ENCODE measurements around the gene CKS2.
"Not testable (repeated sequence)": the region's sequence is repeated elsewhere in the genome, so short reads cannot be mapped to it uniquely, and the experiment has no call there.

Gene CKS2

GRCh38 chr9:89311346-89312221 lies 589 bp downstream of the CKS2 start:
- DNase-seq, result no peak

- DNase-seq, result no peak
Observed at GRCh38 chr9:89312222-89312571, 1.2 kb downstream of the CKS2 start.

GRCh38 chr9:89313842-89314241 lies 2.8 kb downstream of the CKS2 start:
- no peak for DNase-seq

- DNase-seq, result no peak
Observed at GRCh38 chr9:89314955-89315354, 4.0 kb downstream of the CKS2 start.

GRCh38 chr9:89315482-89315881 lies 4.5 kb downstream of the CKS2 start:
- DNase-seq, result no peak

DNA sequence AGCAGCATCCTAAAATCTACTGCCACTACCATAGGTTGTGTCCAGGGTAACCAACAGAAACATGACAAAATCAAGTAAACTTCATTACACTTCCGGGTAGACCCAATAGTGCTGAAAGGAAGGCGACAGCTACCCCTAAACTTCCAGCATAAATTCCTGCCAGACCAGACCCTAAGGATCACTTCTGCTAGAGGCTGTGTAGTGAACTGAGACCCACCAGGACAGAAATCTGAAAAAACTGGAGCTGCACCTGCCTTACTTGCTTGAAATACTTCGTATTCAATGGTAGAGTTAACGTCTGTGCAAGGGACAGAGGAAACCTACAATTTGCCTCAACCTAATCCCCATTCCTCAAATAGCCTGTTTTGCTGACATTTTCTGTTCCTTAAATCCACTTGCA lies 6.3 kb downstream of the CKS2 start:
- DNase-seq, result no peak

DNA sequence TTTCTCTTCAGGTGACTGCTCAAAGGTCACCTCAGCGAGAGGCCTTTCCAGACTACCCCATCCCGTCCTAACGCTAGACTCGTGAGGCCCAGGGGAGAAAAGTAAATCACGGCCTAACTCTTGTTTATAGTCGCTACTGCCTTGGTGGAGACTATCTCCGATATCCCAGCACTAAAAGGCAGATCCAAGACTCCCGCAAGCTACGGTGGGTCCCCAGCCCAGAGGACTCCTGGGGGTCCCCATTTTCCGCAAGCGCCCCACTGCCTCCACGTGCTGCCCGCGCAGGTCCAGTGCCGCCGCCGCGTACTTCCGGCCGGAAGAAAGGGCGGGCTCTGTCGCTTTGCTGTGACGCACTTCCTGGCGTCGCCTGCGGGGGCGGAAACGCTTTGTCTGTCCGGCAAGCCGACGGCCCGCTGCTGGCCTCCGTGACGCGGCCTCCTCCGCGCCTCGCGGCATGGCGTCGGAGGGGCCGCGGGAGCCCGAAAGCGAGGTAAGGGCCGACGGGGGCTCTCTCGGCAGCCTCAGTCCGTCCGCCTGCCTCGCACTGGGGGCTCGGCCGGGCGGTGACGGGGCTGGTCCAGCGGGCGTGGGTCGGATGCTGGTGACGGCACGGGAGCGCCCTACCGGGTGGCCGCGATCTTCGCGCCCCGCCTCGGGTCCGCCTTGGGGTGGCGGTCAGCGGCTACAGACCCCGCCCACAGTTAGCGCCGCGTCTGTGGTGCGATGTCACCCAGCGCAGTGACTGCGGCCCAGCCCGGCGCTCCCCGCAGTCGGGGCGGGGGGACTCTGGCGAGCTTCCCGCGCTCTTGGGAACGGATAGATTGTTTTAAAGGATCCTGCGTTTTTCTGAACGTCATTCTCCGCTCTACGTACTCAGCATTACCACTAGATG lies 7.4 kb downstream of the CKS2 start, which contains the start of gene SECISBP2:
Gene SECISBP2 (plus strand): TSS at position 378 of the 892 bp plus-strand sequence. CDS start 77 bp downstream, at position 455.
- peak; percentile 92 for DNase-seq

DNA sequence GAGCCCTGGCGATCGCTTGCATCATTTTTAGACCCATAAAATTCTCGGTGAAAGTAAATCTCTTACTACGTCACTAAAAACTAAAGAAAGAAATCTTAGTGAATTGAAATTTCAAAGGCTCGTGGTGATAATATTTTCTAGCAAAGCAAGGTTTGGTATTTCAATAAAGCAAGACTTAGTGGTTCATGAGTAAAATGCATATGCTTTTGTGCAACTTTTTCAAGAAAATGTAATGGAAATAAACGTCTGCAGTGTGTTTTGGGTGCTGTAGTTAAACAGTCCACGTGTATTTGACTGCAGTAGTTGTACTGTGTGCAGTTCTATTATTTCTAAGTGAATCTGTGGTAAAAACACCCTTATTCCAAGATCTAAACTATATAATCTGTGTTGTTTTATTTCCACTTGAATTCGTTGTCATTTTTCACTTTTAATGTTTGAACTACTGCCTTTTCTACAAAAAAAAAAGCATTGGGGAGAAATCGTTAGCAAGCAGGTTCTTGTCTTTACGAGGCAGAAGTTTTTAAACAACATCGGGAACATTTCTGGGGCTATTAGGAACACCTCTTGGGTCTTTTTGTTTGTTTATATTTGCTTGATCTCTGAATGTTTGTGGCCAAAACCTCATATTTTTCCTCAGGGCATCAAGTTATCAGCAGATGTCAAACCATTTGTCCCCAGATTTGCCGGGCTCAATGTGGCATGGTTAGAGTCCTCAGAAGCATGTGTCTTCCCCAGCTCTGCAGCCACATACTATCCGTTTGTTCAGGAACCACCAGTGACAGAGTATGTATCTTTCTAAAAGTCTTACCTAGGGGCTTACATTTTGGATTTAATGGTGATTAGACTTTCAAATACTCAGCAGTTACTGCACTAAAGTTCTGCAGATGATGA lies 8.3 kb downstream of the CKS2 start:
- no peak for DNase-seq

DNA sequence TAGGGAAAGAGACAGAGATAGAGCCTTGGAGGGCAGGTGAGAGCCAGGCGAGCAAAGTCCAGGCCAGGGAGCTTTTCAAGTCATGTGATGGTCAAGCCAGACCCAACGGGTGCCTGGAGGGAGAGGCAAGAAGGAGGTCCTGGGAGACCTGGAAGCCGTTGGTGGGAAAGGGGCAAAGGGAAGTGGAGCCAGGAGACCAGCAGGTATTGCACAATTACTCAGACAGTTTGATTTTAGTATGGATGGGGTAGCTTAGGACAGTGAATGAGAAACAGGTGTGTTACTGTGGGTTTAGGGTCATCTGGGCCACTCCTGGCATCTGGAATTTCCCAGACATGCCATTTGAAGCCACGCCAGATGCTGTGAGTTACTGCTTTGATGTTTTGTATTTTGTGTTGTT lies 12.4 kb downstream of the CKS2 start:
- no peak for DNase-seq

DNA sequence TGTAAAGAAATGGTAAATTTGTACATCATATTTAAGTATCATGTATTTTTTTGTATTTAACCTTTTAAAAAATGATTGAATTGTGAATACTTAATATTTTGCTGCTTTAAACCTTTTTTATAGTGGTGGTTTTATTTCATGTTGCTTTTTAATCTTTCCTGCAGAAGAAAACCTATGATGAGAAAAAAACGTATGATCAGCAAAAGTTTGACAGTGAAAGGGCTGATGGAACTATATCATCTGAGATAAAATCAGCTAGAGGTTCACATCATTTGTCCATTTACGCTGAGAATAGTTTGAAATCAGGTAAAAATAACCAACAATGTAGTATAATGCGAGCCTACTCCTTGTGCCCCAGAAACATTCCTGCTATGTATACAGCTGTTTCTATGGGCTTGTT lies 14.7 kb downstream of the CKS2 start:
- no peak for DNase-seq

- no peak for DNase-seq
Observed at GRCh38 chr9:89328064-89328463, 17.1 kb downstream of the CKS2 start.

GRCh38 chr9:89329917-89330316 lies 18.9 kb downstream of the CKS2 start:
- DNase-seq, result no peak

- no peak for DNase-seq
Observed at GRCh38 chr9:89330513-89330912, 19.5 kb downstream of the CKS2 start.

GRCh38 chr9:89339807-89340206 lies 28.8 kb downstream of the CKS2 start:
- DNase-seq, result no peak

DNA sequence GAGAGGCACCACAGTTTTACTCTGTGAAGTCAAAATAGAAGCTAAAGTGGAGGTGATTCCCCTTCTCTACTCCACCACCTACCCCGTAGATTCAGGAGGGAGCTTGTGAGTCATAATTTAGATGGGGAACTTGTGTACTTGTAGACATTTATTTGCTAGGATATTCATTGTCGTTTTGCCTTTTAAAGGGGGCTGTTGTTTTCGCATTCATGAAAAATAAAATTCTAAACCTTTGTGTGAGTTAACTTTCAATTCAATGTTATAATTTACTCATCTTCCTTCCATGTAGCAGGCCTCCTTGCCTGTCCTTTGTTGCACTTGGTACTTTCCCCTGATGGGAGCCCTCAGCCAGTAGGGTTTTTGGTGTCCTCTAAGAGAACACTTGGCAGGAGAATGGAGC lies 29.3 kb downstream of the CKS2 start:
- no peak for DNase-seq

GRCh38 chr9:89342213-89342612 lies 31.2 kb downstream of the CKS2 start:
- DNase-seq, result no peak

DNA sequence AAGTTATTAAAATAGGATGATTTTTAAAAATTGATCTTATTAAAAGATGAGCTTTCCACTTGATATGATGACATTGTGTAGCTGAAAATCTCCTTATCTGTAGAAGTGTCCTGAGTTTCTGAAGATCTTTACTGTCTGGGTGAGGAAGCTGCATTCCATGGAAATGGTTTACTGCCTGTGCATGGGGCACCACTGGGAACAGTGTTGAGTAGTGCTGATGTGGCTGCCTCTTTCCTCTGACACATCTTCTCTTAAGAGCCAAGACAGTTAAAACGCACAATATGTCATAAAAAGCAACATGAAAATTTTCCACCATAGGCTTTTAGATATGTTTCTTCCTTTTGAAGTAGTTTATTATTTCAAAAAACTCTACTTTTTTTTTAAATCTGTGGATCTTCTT lies 32.0 kb downstream of the CKS2 start:
- no peak for DNase-seq

- not testable (repeated sequence) for DNase-seq
Observed at GRCh38 chr9:89343812-89344211, 32.8 kb downstream of the CKS2 start.

GRCh38 chr9:89345476-89345875 lies 34.5 kb downstream of the CKS2 start:
- DNase-seq, result no peak

- DNase-seq, result no peak
Observed at GRCh38 chr9:89346696-89347095, 35.7 kb downstream of the CKS2 start.

DNA sequence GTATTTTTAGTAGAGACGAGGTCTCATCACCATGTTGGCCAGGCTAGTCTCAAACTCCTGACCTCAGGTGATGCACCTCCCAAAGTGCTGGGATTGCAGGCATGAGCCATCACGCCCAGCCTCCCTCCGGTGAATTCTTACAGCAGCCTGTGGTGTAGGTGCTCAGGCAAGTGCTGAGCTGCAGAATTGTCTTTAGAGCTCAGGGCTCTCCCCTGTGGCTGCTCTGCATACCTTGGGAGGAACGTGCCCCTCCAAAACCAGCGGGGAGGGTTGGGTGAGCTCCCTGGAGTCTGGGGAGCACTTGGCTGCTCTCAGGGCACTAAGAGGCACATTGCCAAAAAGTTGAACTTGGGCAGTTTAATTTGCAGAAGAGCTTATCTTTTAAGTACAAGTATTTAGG lies 36.7 kb downstream of the CKS2 start:
- no peak for DNase-seq

DNA sequence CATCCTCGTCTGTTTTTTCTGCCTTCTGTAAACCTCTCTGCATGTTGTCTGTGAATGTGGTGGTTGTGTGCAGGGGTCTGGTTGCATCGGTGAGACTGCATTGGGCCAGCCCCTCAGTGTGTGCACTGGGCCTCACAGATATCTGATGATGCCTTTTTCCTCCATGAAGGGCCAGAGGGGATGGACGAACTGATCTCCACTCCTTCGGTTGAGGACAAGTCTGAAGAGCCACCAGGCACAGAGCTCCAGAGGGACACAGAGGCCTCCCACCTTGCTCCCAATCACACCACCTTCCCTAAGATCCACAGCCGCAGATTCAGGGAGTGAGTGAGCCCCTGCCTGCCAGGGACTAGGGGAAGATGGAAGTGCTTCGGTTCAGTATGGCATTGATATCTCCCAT lies 38.6 kb downstream of the CKS2 start:
- no peak for DNase-seq

- DNase-seq, result no peak
Observed at GRCh38 chr9:89350988-89351557, 40.1 kb downstream of the CKS2 start.
